ENCODE results near the gene GAS2L1.

Gene GAS2L1

GRCh38 chr22:29298641-29299040 lies 7.8 kb upstream of the GAS2L1 start:
- TF ChIP-seq CTCF (conservative IDR thresholded peaks at IDR 0.05; ENCODE audit: low read depth, low read length), result no peak
- DNase-seq (ENCODE audit: low read depth), result no peak
- H3K4me3 ChIP-seq (ENCODE audit: low read length), result no peak overlapping the region

- no peak for DNase-seq (ENCODE audit: low read depth)
- TF ChIP-seq CTCF (conservative IDR thresholded peaks at IDR 0.05; ENCODE audit: low read depth, low read length), result no peak
- no peak overlapping the region for H3K4me3 ChIP-seq (ENCODE audit: low read length)
Observed at GRCh38 chr22:29299136-29299900, 7.1 kb upstream of the GAS2L1 start.

GRCh38 chr22:29300467-29300806 lies 6.0 kb upstream of the GAS2L1 start:
- DNase-seq (ENCODE audit: low read depth), result no peak
- no peak overlapping the region for H3K4me3 ChIP-seq (ENCODE audit: low read length)
- TF ChIP-seq CTCF (conservative IDR thresholded peaks at IDR 0.05; ENCODE audit: low read depth, low read length), result no peak

- TF ChIP-seq CTCF (conservative IDR thresholded peaks at IDR 0.05; ENCODE audit: low read depth, low read length), result no peak
- H3K4me3 ChIP-seq (ENCODE audit: low read length), result no peak overlapping the region
Observed at GRCh38 chr22:29300807-29301601, 5.4 kb upstream of the GAS2L1 start.

GRCh38 chr22:29301716-29302401 lies 4.6 kb upstream of the GAS2L1 start:
- no peak for DNase-seq (ENCODE audit: low read depth)
- no peak overlapping the region for H3K4me3 ChIP-seq (ENCODE audit: low read length)
- no peak for TF ChIP-seq CTCF (conservative IDR thresholded peaks at IDR 0.05; ENCODE audit: low read depth, low read length)

More at GRCh38 chr22:29300807-29301601, 5.4 kb upstream of the GAS2L1 start:
- no peak for DNase-seq (ENCODE audit: low read depth)

GRCh38 chr22:29302402-29302680 lies 4.1 kb upstream of the GAS2L1 start:
- H3K4me3 ChIP-seq (ENCODE audit: low read length), result no peak overlapping the region
- no peak for TF ChIP-seq CTCF (conservative IDR thresholded peaks at IDR 0.05; ENCODE audit: low read depth, low read length)
- DNase-seq (ENCODE audit: low read depth), result no peak
